SU-DHL-6 (cell line): Measurements from ENCODE around the gene ZBTB44.
"Not testable (repeated sequence)": the region's sequence is repeated elsewhere in the genome, so short reads cannot be mapped to it uniquely, and the experiment has no call there.

ENCODE experiments used
- H2AFZ ChIP-seq: fragments of 200-600 bp; sonication (generic); 2 replicates; pipeline ENCODE4 v1.6.1; 2014; ENCODE audit warnings: low read depth, mild to moderate bottlenecking, moderate library complexity, mixed read lengths, antibody characterized with exemption, low read length; ENCODE audit not compliant: severe bottlenecking
- H3F3A ChIP-seq: fragments of 200-600 bp; shearing (Covaris generic); 2 replicates; pipeline ENCODE4 v1.6.0; 2016; ENCODE audit warnings: antibody characterized with exemption, mild to moderate bottlenecking; ENCODE audit not compliant: insufficient read depth
- H3K27ac ChIP-seq: fragments of 200-600 bp; sonication (generic); 2 replicates; pipeline ENCODE4 v1.5.1; 2016; ENCODE audit warnings: low read depth, mild to moderate bottlenecking, low read length, moderate library complexity, mixed read lengths
- H3K27me3 ChIP-seq: fragments of 200-600 bp; sonication (generic), shearing (Covaris generic); 2 replicates; pipeline ENCODE4 v1.6.0; 2014; ENCODE audit warnings: mild to moderate bottlenecking, low read length
- H3K36me3 ChIP-seq: fragments of 200-600 bp; sonication (generic); 2 replicates; pipeline ENCODE4 v1.6.1; 2014; ENCODE audit warnings: mild to moderate bottlenecking, low read length, mixed read lengths
- H3K4me2 ChIP-seq: fragments of 300-600, 200-600 bp; shearing (Covaris generic), sonication (generic); 2 replicates; pipeline ENCODE4 v1.6.0; 2014; ENCODE audit warnings: low read length, low read depth, mild to moderate bottlenecking; ENCODE audit not compliant: poor library complexity, severe bottlenecking
- H3K4me3 ChIP-seq: fragments of 200-600 bp; sonication (generic); 2 replicates; pipeline ENCODE4 v1.5.1; 2014; ENCODE audit warnings: antibody characterized with exemption, low read length, mild to moderate bottlenecking, mixed read lengths; ENCODE audit not compliant: insufficient read depth, poor library complexity, severe bottlenecking
- H3K79me2 ChIP-seq: fragments of 200-600 bp; sonication (generic); 2 replicates; pipeline ENCODE4 v1.6.1; 2014; ENCODE audit warnings: mild to moderate bottlenecking, low read length, moderate library complexity; ENCODE audit not compliant: insufficient read depth
- H3K9ac ChIP-seq: fragments of 200-600 bp; sonication (generic); 2 replicates; pipeline ENCODE4 v1.7.0; 2014; ENCODE audit warnings: mild to moderate bottlenecking, low read length
- H3K9me2 ChIP-seq: fragments of 200-600 bp; sonication (generic); replicated peaks from 2 replicates; pipeline ENCODE4 v1.6.1; 2014; ENCODE audit warnings: low read length; ENCODE audit not compliant: insufficient read depth
- H3K9me3 ChIP-seq: fragments of 200-600 bp; sonication (generic); 2 replicates; pipeline ENCODE4 v1.6.1; 2014; ENCODE audit warnings: low read length, mixed read lengths; ENCODE audit not compliant: insufficient read depth
- H4K20me1 ChIP-seq: fragments of 200-600 bp; sonication (generic); 2 replicates; pipeline ENCODE4 v1.6.1; 2014; ENCODE audit warnings: low read depth, mild to moderate bottlenecking, antibody characterized with exemption, low read length, moderate library complexity, mixed read lengths
- EZH2phosphoT487 ChIP-seq: fragments of 200-600 bp; sonication (generic), shearing (Covaris generic); conservative IDR thresholded peaks from 2 replicates; pipeline ENCODE4 v1.6.1; 2018; ENCODE audit warnings: mild to moderate bottlenecking, antibody characterized with exemption, low read length, moderate library complexity, mixed read lengths
- TF ChIP-seq, protein P1 (sequence below): fragments of 200-600 bp; sonication (generic); IDR thresholded peaks from one replicate; pipeline ENCODE4 v1.5.1; 2017; ENCODE audit warnings: antibody characterized with exemption, mild to moderate bottlenecking, low read length, moderate library complexity; ENCODE audit not compliant: insufficient read depth, poor library complexity, severe bottlenecking

ZBTB44 gene

DNA sequence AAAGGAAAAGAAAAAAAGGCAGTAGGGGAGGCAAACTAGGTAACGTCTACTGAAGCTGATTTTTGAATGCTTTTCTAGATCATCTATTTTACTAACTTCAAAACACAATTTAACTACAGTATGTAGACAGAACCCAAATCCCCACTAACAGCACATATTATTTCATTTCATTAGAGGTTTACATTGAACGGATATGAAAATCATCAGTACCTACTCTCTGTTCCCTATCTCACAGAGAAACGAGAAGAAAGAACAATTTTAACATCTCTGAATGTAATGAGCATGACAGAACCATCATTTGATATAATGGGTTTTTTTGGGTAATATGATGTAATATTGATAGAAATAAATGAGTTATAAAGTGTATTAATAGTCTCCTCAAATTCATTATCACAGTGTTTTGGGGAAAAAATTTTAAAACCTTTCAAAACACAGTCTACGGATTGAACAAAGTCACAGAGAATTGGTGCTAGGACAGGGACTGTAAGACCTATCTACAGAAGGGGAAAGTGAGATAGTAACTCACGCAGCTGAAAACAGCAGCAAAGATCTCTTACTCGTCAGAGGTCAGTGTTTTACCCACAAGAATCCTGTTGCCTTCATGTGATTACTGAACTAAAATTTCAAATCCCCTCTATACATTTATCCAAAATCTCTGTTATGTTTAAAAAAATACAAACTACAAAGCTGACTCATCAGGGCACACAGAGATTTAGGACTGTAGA lies 77.3 kb downstream of the ZBTB44 start:
- H3K9me2 ChIP-seq, result no peaks in the 10 kb centered on the region
- H4K20me1 ChIP-seq, result no peaks in the 10 kb centered on the region
- H3K4me3 ChIP-seq, result no peak overlapping the region
- no peaks in the 10 kb centered on the region for H3K79me2 ChIP-seq
- TF ChIP-seq, protein P1, sequence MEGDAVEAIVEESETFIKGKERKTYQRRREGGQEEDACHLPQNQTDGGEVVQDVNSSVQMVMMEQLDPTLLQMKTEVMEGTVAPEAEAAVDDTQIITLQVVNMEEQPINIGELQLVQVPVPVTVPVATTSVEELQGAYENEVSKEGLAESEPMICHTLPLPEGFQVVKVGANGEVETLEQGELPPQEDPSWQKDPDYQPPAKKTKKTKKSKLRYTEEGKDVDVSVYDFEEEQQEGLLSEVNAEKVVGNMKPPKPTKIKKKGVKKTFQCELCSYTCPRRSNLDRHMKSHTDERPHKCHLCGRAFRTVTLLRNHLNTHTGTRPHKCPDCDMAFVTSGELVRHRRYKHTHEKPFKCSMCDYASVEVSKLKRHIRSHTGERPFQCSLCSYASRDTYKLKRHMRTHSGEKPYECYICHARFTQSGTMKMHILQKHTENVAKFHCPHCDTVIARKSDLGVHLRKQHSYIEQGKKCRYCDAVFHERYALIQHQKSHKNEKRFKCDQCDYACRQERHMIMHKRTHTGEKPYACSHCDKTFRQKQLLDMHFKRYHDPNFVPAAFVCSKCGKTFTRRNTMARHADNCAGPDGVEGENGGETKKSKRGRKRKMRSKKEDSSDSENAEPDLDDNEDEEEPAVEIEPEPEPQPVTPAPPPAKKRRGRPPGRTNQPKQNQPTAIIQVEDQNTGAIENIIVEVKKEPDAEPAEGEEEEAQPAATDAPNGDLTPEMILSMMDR, result no peak
- TF ChIP-seq EZH2phosphoT487, result no peak
- H2AFZ ChIP-seq, result no peak overlapping the region
- no peaks in the 10 kb centered on the region for H3K36me3 ChIP-seq
- H3K9me3 ChIP-seq, result no peaks in the 10 kb centered on the region
- H3K27ac ChIP-seq, result no peak overlapping the region
- H3K9ac ChIP-seq, result no peak overlapping the region
- H3K27me3 ChIP-seq, result no peaks in the 10 kb centered on the region
- H3K4me2 ChIP-seq, result no peak overlapping the region
- no peaks in the 10 kb centered on the region for H3F3A ChIP-seq

DNA sequence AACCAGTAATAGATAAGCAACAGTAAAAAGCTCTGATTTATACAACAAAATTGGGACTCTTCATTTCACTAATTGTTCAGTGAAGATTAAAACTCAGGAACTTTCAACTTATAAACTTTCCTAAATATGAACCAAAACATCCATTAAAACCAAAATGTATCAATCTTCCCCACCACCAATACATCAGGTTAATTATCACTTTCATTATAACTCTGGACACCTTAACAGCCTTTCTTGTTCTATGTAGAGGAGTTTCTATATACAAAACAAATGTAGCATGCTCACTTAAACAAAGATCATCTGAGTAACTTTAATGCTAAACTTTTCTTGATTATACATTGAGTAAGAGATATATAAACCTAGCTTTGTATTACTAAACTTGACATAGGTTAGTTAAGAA lies 80.4 kb downstream of the ZBTB44 start:
- Histone ChIP-seq H3K4me2 (no peak overlapping the region), H3K36me3 (no peaks in the 10 kb centered on the region), H3K79me2 (no peaks in the 10 kb centered on the region), H3K9me3 (no peaks in the 10 kb centered on the region), H3F3A (no peaks in the 10 kb centered on the region), H2AFZ (no peak overlapping the region), H3K27me3 (no peaks in the 10 kb centered on the region), H3K27ac (no peak overlapping the region), H4K20me1 (no peaks in the 10 kb centered on the region), H3K9ac (no peak overlapping the region), H3K9me2 (no peaks in the 10 kb centered on the region), H3K4me3 (no peak overlapping the region)
- no peak for TF ChIP-seq EZH2phosphoT487
- TF ChIP-seq, protein P1, result no peak

- H3F3A ChIP-seq, H2AFZ ChIP-seq, H3K9ac ChIP-seq, H3K9me3 ChIP-seq, H4K20me1 ChIP-seq, H3K36me3 ChIP-seq, H3K27me3 ChIP-seq, H3K79me2 ChIP-seq, H3K27ac ChIP-seq, H3K9me2 ChIP-seq, H3K4me2 ChIP-seq, H3K4me3 ChIP-seq: not testable (repeated sequence)
Measured at GRCh38 chr11:130233888-130234287, 80.8 kb downstream of the ZBTB44 start.

DNA sequence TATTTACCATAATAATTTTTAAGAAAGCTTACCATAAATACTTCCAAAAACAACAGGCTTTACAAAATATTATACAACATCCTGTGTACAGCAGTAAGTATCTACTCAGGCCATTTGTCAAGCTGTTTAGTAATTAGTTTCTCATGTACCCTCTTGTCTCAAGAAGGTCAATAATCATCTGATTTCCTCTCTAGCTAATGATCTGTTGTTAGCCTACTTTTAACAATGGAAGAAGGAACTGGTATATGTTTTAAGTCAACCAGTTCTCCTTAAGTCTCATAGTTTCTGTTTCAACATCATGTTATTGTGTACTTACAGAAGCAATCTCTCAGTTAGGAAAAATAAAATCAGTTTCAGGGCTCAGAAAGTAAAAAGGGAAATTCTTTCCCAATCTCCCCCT lies 81.2 kb downstream of the ZBTB44 start:
- H3K9me2 ChIP-seq, H3F3A ChIP-seq, H3K36me3 ChIP-seq, H2AFZ ChIP-seq, H3K9me3 ChIP-seq, H3K4me3 ChIP-seq, H3K4me2 ChIP-seq, H3K9ac ChIP-seq, H3K27ac ChIP-seq, H3K27me3 ChIP-seq, H4K20me1 ChIP-seq, H3K79me2 ChIP-seq: not testable (repeated sequence)
